Measurements from ENCODE around the gene HMCN2. TPM values are rescaled to one million over a fixed set of nuclear protein-coding genes. Genes with fewer than 3 reads are reported as not detected.

Gene HMCN2
- total and polyA plus RNA-seq, 2 of the 4 experiments (the other 2 are of a cell fraction), result 0.02 TPM; not detected in 1

- H4K20me1 ChIP-seq (ENCODE audit: insufficient read depth, low read length), result no peaks in the 10 kb centered on the region
- intact Hi-C loops (cut with micrococcal nuclease) (no loop called here), in situ Hi-C loops (cut with MboI; ENCODE audit: low sequenced_read_pairs) (no loop called here), dilution Hi-C loops (cut with HindIII; ENCODE audit: low sequenced_read_pairs, unreplicated experiment) (no loop called here)
- no peak overlapping the region for H3K9ac ChIP-seq (ENCODE audit: low read depth, low read length)
- H2BK20ac ChIP-seq (ENCODE audit: low read depth, low read length), result no peak overlapping the region
- H3K4me3 ChIP-seq (ENCODE audit: insufficient read depth, low read depth, low read length), result no peak overlapping the region
- no peak overlapping the region for H4K91ac ChIP-seq (ENCODE audit: insufficient read depth, low read depth, low read length)
- H2BK5ac ChIP-seq (ENCODE audit: low read depth, low read length, poor library complexity, severe bottlenecking), result no peak overlapping the region
- H3K36me3 ChIP-seq (ENCODE audit: control insufficient read depth, insufficient read depth, low read length), result no peaks in the 10 kb centered on the region
- no peaks in the 10 kb centered on the region; the same call in 1 of the 2 replicates for H3K9me3 ChIP-seq (ENCODE audit: control insufficient read depth, insufficient read depth, low read length)
- H3K79me1 ChIP-seq (ENCODE audit: low read depth in 1 of 2, low read length in 2 of 2), result no peaks in the 10 kb centered on the region
- TF ChIP-seq USF2 (IDR thresholded peaks at IDR 0.05; ENCODE audit: low read depth, low read length), result no peak
- TF ChIP-seq RCOR1 (IDR thresholded peaks at IDR 0.05; ENCODE audit: insufficient replicate concordance, low read length), result no peak
- TF ChIP-seq MAZ (IDR thresholded peaks at IDR 0.05; ENCODE audit: borderline replicate concordance, low read depth, low read length), result no peak
- TF ChIP-seq RFX5 (IDR thresholded peaks at IDR 0.05; ENCODE audit: low read depth, low read length), result no peak
- no peak overlapping the region for H4K8ac ChIP-seq (ENCODE audit: low read depth in 2 of 2, low read length in 2 of 2)
- H2AK5ac ChIP-seq (ENCODE audit: low read depth, low read length), result no peak overlapping the region
- no peak overlapping the region for H2BK15ac ChIP-seq (ENCODE audit: low read depth, low read length)
- peaks cover 34% of the 10 kb centered on the region for H3K27me3 ChIP-seq (ENCODE audit: control insufficient read depth, insufficient read depth, low read length)
- ChIA-PET CTCF (no interaction called here), POLR2A (ENCODE audit: unreplicated experiment) (no interaction called here)
- no peak overlapping the region for H3K27ac ChIP-seq (ENCODE audit: insufficient read depth, low read length)
- H3K9me1 ChIP-seq (ENCODE audit: insufficient read depth, low read length), result no peaks in the 10 kb centered on the region
- no peak overlapping the region for H4K5ac ChIP-seq (ENCODE audit: low read depth, low read length)
- H3K4me1 ChIP-seq (ENCODE audit: control insufficient read depth, insufficient read depth, low read length), result no peaks in the 10 kb centered on the region
- no peak overlapping the region for H3K18ac ChIP-seq (ENCODE audit: low read depth, low read length)
- 55% methylated on average over 9 of the region's 18 CpGs; no CpG with 5 or more reads in 1 of the 2 experiments for WGBS, 2 experiments (ENCODE audit: extremely low coverage in 2 of 2, insufficient read length in 1 of 2)
- no peak overlapping the region for H3K14ac ChIP-seq (replicated peaks; ENCODE audit: low read depth, low read length)
- H3K4ac ChIP-seq (ENCODE audit: low read depth, low read length), result no peak overlapping the region
- H3K4me2 ChIP-seq (ENCODE audit: low read depth, low read length), result no peak overlapping the region
- no TSS peak for BruUV-seq (replicated peaks)
- ATAC-seq (ENCODE audit: low read depth) (no peak; the same call in 1 of the 2 replicates), DNase-seq (no peak)
- no peak overlapping the region for H3K56ac ChIP-seq (ENCODE audit: extremely low read depth, insufficient read depth, low read length)
- no peak overlapping the region for H2BK120ac ChIP-seq (ENCODE audit: low read depth, low read length)
- no peak overlapping the region for H2AFZ ChIP-seq (replicated peaks; ENCODE audit: low read length, poor library complexity)
- H3K23ac ChIP-seq (ENCODE audit: low read depth, low read length), result no peak overlapping the region
- no peak overlapping the region for H2AK9ac ChIP-seq (replicated peaks; ENCODE audit: low read depth, low read length, poor library complexity)
Observed at GRCh38 chr9:130354806-130355205, 89.2 kb downstream of the HMCN2 start.
